ENCODE measurements around the gene TMEM203. TPM values are rescaled to one million over a fixed set of nuclear protein-coding genes. Genes with fewer than 3 reads are reported as not detected.

The TMEM203 gene
- polyA plus RNA-seq, 1 of the 3 experiments (the other 2 are of a cell fraction): 55.6 TPM

DNA sequence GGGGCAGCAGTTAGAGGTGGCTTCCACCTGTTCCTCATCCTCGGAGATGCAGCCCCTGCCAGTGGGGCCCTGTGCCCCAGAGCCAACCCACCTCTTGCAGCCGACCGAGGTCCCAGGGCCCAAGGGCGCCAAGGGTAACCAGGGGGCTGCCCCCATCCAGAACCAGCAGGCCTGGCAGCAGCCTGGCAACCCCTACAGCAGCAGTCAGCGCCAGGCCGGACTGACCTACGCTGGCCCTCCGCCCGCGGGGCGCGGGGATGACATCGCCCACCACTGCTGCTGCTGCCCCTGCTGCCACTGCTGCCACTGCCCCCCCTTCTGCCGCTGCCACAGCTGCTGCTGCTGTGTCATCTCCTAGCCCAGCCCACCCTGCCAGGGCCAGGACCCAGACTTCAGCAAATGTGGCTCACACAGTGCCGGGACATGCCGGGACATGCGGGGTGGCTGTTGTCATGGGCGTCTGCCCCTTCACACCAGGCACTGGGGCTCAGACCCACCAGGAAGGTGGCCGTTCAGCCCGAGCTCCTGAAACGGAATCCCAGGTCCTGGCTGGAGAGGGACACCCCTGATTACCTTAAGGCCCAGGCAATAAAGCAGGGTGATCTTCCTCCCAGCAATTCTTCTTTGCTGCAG, 20.4 kb upstream of the TMEM203 start (continued):
- TF ChIP-seq, protein P1, sequence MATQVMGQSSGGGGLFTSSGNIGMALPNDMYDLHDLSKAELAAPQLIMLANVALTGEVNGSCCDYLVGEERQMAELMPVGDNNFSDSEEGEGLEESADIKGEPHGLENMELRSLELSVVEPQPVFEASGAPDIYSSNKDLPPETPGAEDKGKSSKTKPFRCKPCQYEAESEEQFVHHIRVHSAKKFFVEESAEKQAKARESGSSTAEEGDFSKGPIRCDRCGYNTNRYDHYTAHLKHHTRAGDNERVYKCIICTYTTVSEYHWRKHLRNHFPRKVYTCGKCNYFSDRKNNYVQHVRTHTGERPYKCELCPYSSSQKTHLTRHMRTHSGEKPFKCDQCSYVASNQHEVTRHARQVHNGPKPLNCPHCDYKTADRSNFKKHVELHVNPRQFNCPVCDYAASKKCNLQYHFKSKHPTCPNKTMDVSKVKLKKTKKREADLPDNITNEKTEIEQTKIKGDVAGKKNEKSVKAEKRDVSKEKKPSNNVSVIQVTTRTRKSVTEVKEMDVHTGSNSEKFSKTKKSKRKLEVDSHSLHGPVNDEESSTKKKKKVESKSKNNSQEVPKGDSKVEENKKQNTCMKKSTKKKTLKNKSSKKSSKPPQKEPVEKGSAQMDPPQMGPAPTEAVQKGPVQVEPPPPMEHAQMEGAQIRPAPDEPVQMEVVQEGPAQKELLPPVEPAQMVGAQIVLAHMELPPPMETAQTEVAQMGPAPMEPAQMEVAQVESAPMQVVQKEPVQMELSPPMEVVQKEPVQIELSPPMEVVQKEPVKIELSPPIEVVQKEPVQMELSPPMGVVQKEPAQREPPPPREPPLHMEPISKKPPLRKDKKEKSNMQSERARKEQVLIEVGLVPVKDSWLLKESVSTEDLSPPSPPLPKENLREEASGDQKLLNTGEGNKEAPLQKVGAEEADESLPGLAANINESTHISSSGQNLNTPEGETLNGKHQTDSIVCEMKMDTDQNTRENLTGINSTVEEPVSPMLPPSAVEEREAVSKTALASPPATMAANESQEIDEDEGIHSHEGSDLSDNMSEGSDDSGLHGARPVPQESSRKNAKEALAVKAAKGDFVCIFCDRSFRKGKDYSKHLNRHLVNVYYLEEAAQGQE (IDR thresholded peaks at IDR 0.05; ENCODE audit: low read depth, low read length): no peak
- TF ChIP-seq RFX5 (IDR thresholded peaks at IDR 0.05; ENCODE audit: low read length) (no peak), NFIC (IDR thresholded peaks at IDR 0.05; ENCODE audit: borderline replicate concordance) (no peak), FOXM1 (IDR thresholded peaks at IDR 0.05; ENCODE audit: low read depth) (no peak), IRF3 (IDR thresholded peaks at IDR 0.05; ENCODE audit: low read depth, low read length) (no peak), FOSL2 (IDR thresholded peaks at IDR 0.05; ENCODE audit: borderline replicate concordance, low read depth) (no peak)

GRCh38 chr9:137224830-137225694, 19.6 kb upstream of the TMEM203 start, which contains the start of gene CYSRT1:
Gene CYSRT1, plus strand, starts transcription at chr9:137225174. Its CDS starts 448 bp downstream, at chr9:137225622.
- H3K4me1 ChIP-seq (ENCODE audit: control insufficient read depth in 1 of 2, insufficient read depth in 2 of 2, low read depth in 1 of 2, low read length in 1 of 2): peaks cover 0 to 54% of the 10 kb centered on the region in 2 experiments; a peak in 1 of 4 replicates
- TF ChIP-seq YY1 (IDR thresholded peaks at IDR 0.05; ENCODE audit: low read depth): no peak
- no peak for TF ChIP-seq EZH2phosphoT487 (IDR thresholded peaks at IDR 0.05; ENCODE audit: borderline replicate concordance, low read depth)
- TF ChIP-seq POLR2AphosphoS5 (IDR thresholded peaks at IDR 0.05; ENCODE audit: low read depth, low read length): no peak
- TF ChIP-seq JUND (IDR thresholded peaks at IDR 0.05): no peak
- TF ChIP-seq USF1 (IDR thresholded peaks at IDR 0.05; ENCODE audit: borderline replicate concordance, low read depth): no peak
- H3K9me2 ChIP-seq: no peaks in the 10 kb centered on the region
- 51% methylated on average over 15 of the region's 23 CpGs for whole genome bisulfite sequencing (ENCODE audit: low lambda C conversion rate)
- H3K27ac ChIP-seq (ENCODE audit: low read depth in 2 of 2, low read length in 1 of 2): peak within 1 kb of the TSS; percentile 75 to 86; a peak in 2 of 4 replicates
- no peaks in the 10 kb centered on the region for H3K36me3 ChIP-seq (replicated peaks in 1 of 2; ENCODE audit: control insufficient read depth in 1 of 2, insufficient read depth in 2 of 2, low read length in 1 of 2)
- H3K9ac ChIP-seq: peak within 1 kb of the TSS; percentile 82
- H3K4me3 ChIP-seq (ENCODE audit: low read depth in 2 of 2, low read length in 1 of 2): peak within 1 kb of the TSS; percentile 69 to 92
- 0 out of 2 replicates have a peak within 1 kb of the TSS, but pooled peaks have one; percentile 91 for H2AFZ ChIP-seq (ENCODE audit: low read depth)
- POLR2A ChIA-PET: interaction anchor here (3.4 kb wide), 1 partner anchor 16 kb away, joined by 18 read pairs; the partner anchor contains the start of gene TUBB4B
- H3K9me3 ChIP-seq: no peaks in the 10 kb centered on the region
- no peaks in the 10 kb centered on the region for H3K79me2 ChIP-seq (ENCODE audit: insufficient read depth)
- no peak for DNase-seq
- peak within 1 kb of the TSS; percentile 99 for H3K4me2 ChIP-seq
- H4K20me1 ChIP-seq (ENCODE audit: insufficient read depth): no peaks in the 10 kb centered on the region
- CTCF ChIA-PET: interaction anchor here (0.6 to 7.7 kb wide), 10 partner anchors 9 to 196 kb away, joined by 3 to 95 read pairs (median 5); partner anchors contain the start of genes ANAPC2, NPDC1, SAPCD2 and SSNA1
- H3F3A ChIP-seq (replicated peaks; ENCODE audit: insufficient read depth): peaks cover 16% of the 10 kb centered on the region
- no peaks in the 10 kb centered on the region for H3K27me3 ChIP-seq (ENCODE audit: insufficient read depth)
